Measurements from ENCODE around the gene DTX3.

- TF ChIP-seq CTCF (IDR thresholded peaks at IDR 0.05) (no peak), POLR2A (IDR thresholded peaks at IDR 0.05) (no peak)
Observed at GRCh38 chr12:57606399-57606798, 1.8 kb downstream of the DTX3 start.

Data from body of pancreas (tissue), 4 donors.